Measurements from ENCODE around the gene TLR8.
"Not testable (repeated sequence)": the region's sequence is repeated elsewhere in the genome, so short reads cannot be mapped to it uniquely, and the experiment has no call there.

TLR8 gene

GRCh38 chrX:12898073-12898472 is 8.3 kb upstream of the TLR8 start:
- DNase-seq = no peak

GRCh38 chrX:12899506-12899905 is 6.9 kb upstream of the TLR8 start:
- no peak for DNase-seq

- no peak for DNase-seq
Measured at GRCh38 chrX:12901486-12901885, 4.9 kb upstream of the TLR8 start.

GRCh38 chrX:12903646-12904045 is 2.8 kb upstream of the TLR8 start:
- no peak for DNase-seq

- DNase-seq = no peak
Measured at GRCh38 chrX:12910423-12911121, 4.2 kb downstream of the TLR8 start.

- DNase-seq = no peak
Measured at GRCh38 chrX:12911122-12911470, 4.7 kb downstream of the TLR8 start.

GRCh38 chrX:12912791-12913482 is 6.5 kb downstream of the TLR8 start:
- no peak for DNase-seq

GRCh38 chrX:12917753-12918152 is 11.3 kb downstream of the TLR8 start:
- no peak for DNase-seq

- DNase-seq = no peak
Measured at GRCh38 chrX:12919051-12919450, 12.6 kb downstream of the TLR8 start.

GRCh38 chrX:12919620-12920019 is 13.2 kb downstream of the TLR8 start:
- no peak for DNase-seq

GRCh38 chrX:12920990-12921389 is 14.6 kb downstream of the TLR8 start:
- DNase-seq = no peak

GRCh38 chrX:12921886-12922598 is 15.6 kb downstream of the TLR8 start:
- DNase-seq = no peak

GRCh38 chrX:12922599-12922919 is 16.1 kb downstream of the TLR8 start:
- no peak for DNase-seq

- DNase-seq = no peak
Measured at GRCh38 chrX:12929701-12930100, 23.3 kb downstream of the TLR8 start.

GRCh38 chrX:12930150-12930549 is 23.7 kb downstream of the TLR8 start:
- DNase-seq = no peak

- DNase-seq = no peak
Measured at GRCh38 chrX:12932244-12932643, 25.8 kb downstream of the TLR8 start.

- no peak for DNase-seq
Measured at GRCh38 chrX:12934850-12935249, 28.4 kb downstream of the TLR8 start.

- no peak for DNase-seq
Measured at GRCh38 chrX:12936947-12937346, 30.5 kb downstream of the TLR8 start.

- DNase-seq = not testable (repeated sequence)
Measured at GRCh38 chrX:12940471-12940870, 34.1 kb downstream of the TLR8 start.

- not testable (repeated sequence) for DNase-seq
Measured at GRCh38 chrX:12943592-12943991, 37.2 kb downstream of the TLR8 start.

GRCh38 chrX:12944452-12944851 is 38.0 kb downstream of the TLR8 start:
- not testable (repeated sequence) for DNase-seq

GRCh38 chrX:12945494-12945893 is 39.1 kb downstream of the TLR8 start:
- DNase-seq = no peak

- DNase-seq = no peak
Measured at GRCh38 chrX:12946406-12946805, 40.0 kb downstream of the TLR8 start.

GRCh38 chrX:12946838-12947544 is 40.6 kb downstream of the TLR8 start:
- DNase-seq = peak; percentile 87

All from DMS153 (cell line).